ENCODE data around the gene ESYT1.

DNA sequence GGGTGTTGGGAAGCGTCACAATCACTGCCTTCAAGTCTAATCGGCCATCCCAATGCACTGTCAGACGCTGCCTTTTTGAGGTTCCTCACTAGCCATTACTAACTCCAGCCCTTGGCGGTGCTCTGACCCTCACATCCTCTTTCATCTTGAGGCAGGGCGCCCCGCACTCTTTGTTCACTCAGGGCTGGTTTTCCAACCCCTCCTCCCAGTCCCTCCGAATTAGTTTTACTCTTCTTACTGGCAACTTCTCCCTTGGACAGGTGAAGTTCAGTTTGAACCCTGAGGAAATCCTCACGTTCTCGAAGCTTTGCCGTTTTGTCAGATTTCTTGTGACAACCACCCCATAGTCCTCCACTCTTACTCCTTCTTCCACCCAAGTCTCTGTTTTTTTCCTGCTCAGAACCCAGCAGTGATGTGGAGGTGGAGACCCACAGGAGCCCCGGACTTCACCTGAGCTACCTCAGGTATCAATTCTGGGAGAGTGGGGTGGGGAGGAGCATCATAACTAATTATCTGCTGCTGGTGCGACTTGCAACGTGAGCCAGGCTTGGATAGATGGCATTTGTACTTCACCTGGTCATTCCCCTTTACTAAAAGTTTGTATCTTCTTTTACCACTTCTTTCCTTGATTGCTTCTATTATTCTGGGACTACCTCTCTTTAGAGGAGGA, 9.2 kb upstream of the ESYT1 start:
- TF ChIP-seq, protein P1, sequence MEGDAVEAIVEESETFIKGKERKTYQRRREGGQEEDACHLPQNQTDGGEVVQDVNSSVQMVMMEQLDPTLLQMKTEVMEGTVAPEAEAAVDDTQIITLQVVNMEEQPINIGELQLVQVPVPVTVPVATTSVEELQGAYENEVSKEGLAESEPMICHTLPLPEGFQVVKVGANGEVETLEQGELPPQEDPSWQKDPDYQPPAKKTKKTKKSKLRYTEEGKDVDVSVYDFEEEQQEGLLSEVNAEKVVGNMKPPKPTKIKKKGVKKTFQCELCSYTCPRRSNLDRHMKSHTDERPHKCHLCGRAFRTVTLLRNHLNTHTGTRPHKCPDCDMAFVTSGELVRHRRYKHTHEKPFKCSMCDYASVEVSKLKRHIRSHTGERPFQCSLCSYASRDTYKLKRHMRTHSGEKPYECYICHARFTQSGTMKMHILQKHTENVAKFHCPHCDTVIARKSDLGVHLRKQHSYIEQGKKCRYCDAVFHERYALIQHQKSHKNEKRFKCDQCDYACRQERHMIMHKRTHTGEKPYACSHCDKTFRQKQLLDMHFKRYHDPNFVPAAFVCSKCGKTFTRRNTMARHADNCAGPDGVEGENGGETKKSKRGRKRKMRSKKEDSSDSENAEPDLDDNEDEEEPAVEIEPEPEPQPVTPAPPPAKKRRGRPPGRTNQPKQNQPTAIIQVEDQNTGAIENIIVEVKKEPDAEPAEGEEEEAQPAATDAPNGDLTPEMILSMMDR (IDR thresholded peaks at IDR 0.05; ENCODE audit: poor library complexity): no peak
- TF ChIP-seq EZH2 (IDR thresholded peaks at IDR 0.05; ENCODE audit: borderline replicate concordance): no peak
